Measurements from ENCODE around the gene MEX3D.

The MEX3D gene

GRCh38 chr19:1525343-1525742, 42.8 kb downstream of the MEX3D start:
- Histone ChIP-seq H3K9me2 (ENCODE audit: low read depth, low read length) (no peaks in the 10 kb centered on the region), H4K20me1 (ENCODE audit: insufficient read depth, low read length) (no peaks in the 10 kb centered on the region), H3K79me2 (ENCODE audit: insufficient read depth, low read length) (no peaks in the 10 kb centered on the region), H3K27me3 (ENCODE audit: insufficient read depth, low read length) (peaks cover 6% of the 10 kb centered on the region; the same call in 1 of the 2 replicates), H3K4me1 (ENCODE audit: insufficient read depth, low read length, severe bottlenecking) (no peaks in the 10 kb centered on the region), H3K36me3 (ENCODE audit: insufficient read depth, low read length) (no peaks in the 10 kb centered on the region), H3K9ac (ENCODE audit: low read length) (no peak overlapping the region), H3K4me2 (ENCODE audit: low read length) (no peak overlapping the region), H3K9me3 (ENCODE audit: low read length) (no peaks in the 10 kb centered on the region), H3K4me3 (ENCODE audit: low read depth, low read length, poor library complexity, severe bottlenecking) (no peak overlapping the region), H3K27ac (ENCODE audit: low read depth, low read length, poor library complexity, severe bottlenecking) (no peak overlapping the region), H3F3A (ENCODE audit: insufficient read depth, low read length) (no peaks in the 10 kb centered on the region), H2AFZ (ENCODE audit: low read length) (no peak overlapping the region)
- no peak for TF ChIP-seq CTCF (IDR thresholded peaks at IDR 0.05; ENCODE audit: low read length)
- no peak for TF ChIP-seq EZH2 (IDR thresholded peaks at IDR 0.05; ENCODE audit: borderline replicate concordance, low read length)

- no peaks in the 10 kb centered on the region for H3K36me3 ChIP-seq (ENCODE audit: insufficient read depth, low read length)
- no peak overlapping the region for H2AFZ ChIP-seq (ENCODE audit: low read length)
- H4K20me1 ChIP-seq (ENCODE audit: insufficient read depth, low read length) = no peaks in the 10 kb centered on the region
- H3K79me2 ChIP-seq (ENCODE audit: insufficient read depth, low read length) = no peaks in the 10 kb centered on the region
- H3K9me3 ChIP-seq (ENCODE audit: low read length) = no peaks in the 10 kb centered on the region
- no peak overlapping the region for H3K4me3 ChIP-seq (ENCODE audit: low read depth, low read length, poor library complexity, severe bottlenecking)
- no peaks in the 10 kb centered on the region for H3K9me2 ChIP-seq (ENCODE audit: low read depth, low read length)
- no peaks in the 10 kb centered on the region for H3F3A ChIP-seq (ENCODE audit: insufficient read depth, low read length)
- H3K27me3 ChIP-seq (ENCODE audit: insufficient read depth, low read length) = peaks cover 3% of the 10 kb centered on the region; the same call in 1 of the 2 replicates
- TF ChIP-seq CTCF (IDR thresholded peaks at IDR 0.05; ENCODE audit: low read length) (no peak), EZH2 (IDR thresholded peaks at IDR 0.05; ENCODE audit: borderline replicate concordance, low read length) (no peak)
- H3K4me1 ChIP-seq (ENCODE audit: insufficient read depth, low read length, severe bottlenecking) = no peaks in the 10 kb centered on the region
- H3K4me2 ChIP-seq (ENCODE audit: low read length) = no peak overlapping the region
- no peak overlapping the region for H3K27ac ChIP-seq (ENCODE audit: low read depth, low read length, poor library complexity, severe bottlenecking)
- H3K9ac ChIP-seq (ENCODE audit: low read length) = no peak overlapping the region
Observed at GRCh38 chr19:1524972-1525325, 43.2 kb downstream of the MEX3D start.

GRCh38 chr19:1524287-1524971, 43.7 kb downstream of the MEX3D start:
- Histone ChIP-seq H3K9me3 (ENCODE audit: low read length) (no peaks in the 10 kb centered on the region), H2AFZ (ENCODE audit: low read length) (no peak overlapping the region), H3K27ac (ENCODE audit: low read depth, low read length, poor library complexity, severe bottlenecking) (no peak overlapping the region), H3K4me3 (ENCODE audit: low read depth, low read length, poor library complexity, severe bottlenecking) (no peak overlapping the region), H3K36me3 (ENCODE audit: insufficient read depth, low read length) (no peaks in the 10 kb centered on the region), H3K9me2 (ENCODE audit: low read depth, low read length) (no peaks in the 10 kb centered on the region), H4K20me1 (ENCODE audit: insufficient read depth, low read length) (no peaks in the 10 kb centered on the region), H3K4me2 (ENCODE audit: low read length) (no peak overlapping the region), H3K4me1 (ENCODE audit: insufficient read depth, low read length, severe bottlenecking) (no peaks in the 10 kb centered on the region), H3F3A (ENCODE audit: insufficient read depth, low read length) (no peaks in the 10 kb centered on the region), H3K27me3 (ENCODE audit: insufficient read depth, low read length) (no peaks in the 10 kb centered on the region; the same call in 1 of the 2 replicates), H3K79me2 (ENCODE audit: insufficient read depth, low read length) (no peaks in the 10 kb centered on the region), H3K9ac (ENCODE audit: low read length) (no peak overlapping the region)
- TF ChIP-seq CTCF (IDR thresholded peaks at IDR 0.05; ENCODE audit: low read length) (no peak), EZH2 (IDR thresholded peaks at IDR 0.05; ENCODE audit: borderline replicate concordance, low read length) (no peak)

All from OCI-LY1 (cell line).